WTC11 (cell line): ENCODE data around the gene LRP1. TPM values are rescaled to one million over a fixed set of nuclear protein-coding genes. Genes with fewer than 3 reads are reported as not detected.

Source experiments
- ATAC-seq: fragments of 200-7000 bp; cut with Tn5 transposase; 2 replicates; pipeline ENCODE4 v1.10.0; 2021; ENCODE audit warnings: mild to moderate bottlenecking, moderate library complexity
- CTCF ChIA-PET: fragments of 300-600 bp; sonication (Branson Sonifier 250); formaldehyde crosslinking; loops from one replicate; lab custom pipeline; 2021; ENCODE audit warnings: antibody characterized with exemption; lab: Charles Lee
- POLR2A ChIA-PET: fragments of 350-600 bp; sonication (Branson Sonifier 250); formaldehyde crosslinking; loops from one replicate; lab custom pipeline; 2021; ENCODE audit warnings: antibody characterized with exemption; lab: Charles Lee
- DNase-seq: peaks from one replicate; pipeline ENCODE4 v3.0.0; 2021; ENCODE audit warnings: low spot score
- H3K27ac Mint-ChIP-seq: 2 replicates; pipeline ENCODE4 v1.8.0; 2021; ENCODE audit warnings: mixed read lengths
- H3K27me3 Mint-ChIP-seq: 2 replicates; pipeline ENCODE4 v1.8.0; 2021; ENCODE audit warnings: low read depth, mild to moderate bottlenecking, moderate library complexity, mixed read lengths
- H3K36me3 Mint-ChIP-seq: 2 replicates; pipeline ENCODE4 v1.8.0; 2021; ENCODE audit warnings: mixed read lengths
- H3K4me1 Mint-ChIP-seq: 2 replicates; pipeline ENCODE4 v1.8.0; 2022; ENCODE audit warnings: mixed read lengths
- H3K4me3 Mint-ChIP-seq: 2 replicates; pipeline ENCODE4 v1.8.0; 2021; ENCODE audit warnings: mild to moderate bottlenecking, moderate library complexity, mixed read lengths
- H3K9me3 Mint-ChIP-seq: 2 replicates; pipeline ENCODE4 v1.8.0; 2021; ENCODE audit warnings: mixed read lengths
- CBFB ChIP-seq: sonication (generic); formaldehyde crosslinking; IDR thresholded peaks from 2 replicates; pipeline ENCODE4 v1.8.1; 2022; ENCODE audit warnings: mild to moderate bottlenecking, low read depth, missing genetic modification reagents
- CREB1 ChIP-seq: sonication (generic); formaldehyde crosslinking; IDR thresholded peaks from 2 replicates; pipeline ENCODE4 v1.8.0; 2023; ENCODE audit warnings: mild to moderate bottlenecking, missing genetic modification reagents
- ELF4 ChIP-seq: sonication (generic); formaldehyde crosslinking; IDR thresholded peaks from 2 replicates; pipeline ENCODE4 v1.8.1; 2022; ENCODE audit warnings: low read depth, mild to moderate bottlenecking, moderate library complexity, missing genetic modification reagents
- ETV6 ChIP-seq: sonication (generic); formaldehyde crosslinking; IDR thresholded peaks from 2 replicates; pipeline ENCODE4 v1.8.1; 2022; ENCODE audit warnings: mild to moderate bottlenecking, missing genetic modification reagents
- FOXJ3 ChIP-seq: sonication (generic); formaldehyde crosslinking; IDR thresholded peaks from 2 replicates; pipeline ENCODE4 v1.9.0; 2021; ENCODE audit warnings: missing genetic modification reagents, mild to moderate bottlenecking, borderline replicate concordance
- GTF2I ChIP-seq: fragments of 250-450 bp; sonication (Bioruptor Pico); conservative IDR thresholded peaks from 2 replicates; pipeline ENCODE4 v1.4.0; 2021; ENCODE audit warnings: mild to moderate bottlenecking
- MXD4 ChIP-seq: fragments of 250-450 bp; sonication (Bioruptor Pico); IDR thresholded peaks from 2 replicates; pipeline ENCODE4 v1.8.0; 2021; ENCODE audit warnings: mild to moderate bottlenecking, moderate library complexity, borderline replicate concordance
- NR1H2 ChIP-seq: sonication (generic); formaldehyde crosslinking; IDR thresholded peaks from 2 replicates; pipeline ENCODE4 v1.9.0; 2021; ENCODE audit warnings: mild to moderate bottlenecking, moderate library complexity, missing genetic modification reagents
- RORB ChIP-seq: fragments of 250-450 bp; sonication (Bioruptor Pico); IDR thresholded peaks from 2 replicates; pipeline ENCODE4 v1.9.0; 2021; ENCODE audit warnings: mild to moderate bottlenecking
- ZNF138 ChIP-seq: sonication (generic); formaldehyde crosslinking; conservative IDR thresholded peaks from 2 replicates; pipeline ENCODE4 v1.8.1; 2022; ENCODE audit warnings: mild to moderate bottlenecking, moderate library complexity, missing genetic modification reagents
- ZNF317 ChIP-seq: sonication (generic); formaldehyde crosslinking; IDR thresholded peaks from 2 replicates; pipeline ENCODE4 v1.8.1; 2023; ENCODE audit warnings: low read depth, mild to moderate bottlenecking, moderate library complexity, missing genetic modification reagents, borderline replicate concordance
- total RNA-seq: library from RNA; stranded (reverse); gene quantifications from 3 replicates; pipeline ENCODE4 v1.2.3, GENCODE V29; 2021
- TF ChIP-seq, protein P1 (sequence below): sonication (generic); formaldehyde crosslinking; IDR thresholded peaks from 2 replicates; pipeline ENCODE4 v1.8.1; 2023; ENCODE audit warnings: mild to moderate bottlenecking, missing genetic modification reagents
- TF ChIP-seq, protein P2 (sequence below): sonication (generic); formaldehyde crosslinking; IDR thresholded peaks from 2 replicates; pipeline ENCODE4 v1.8.0; 2022; ENCODE audit warnings: mild to moderate bottlenecking, missing genetic modification reagents
- TF ChIP-seq, protein P3 (sequence below): fragments of 250-450 bp; sonication (Bioruptor Pico); IDR thresholded peaks from 2 replicates; pipeline ENCODE4 v2.1.2; 2022; ENCODE audit warnings: mild to moderate bottlenecking, moderate library complexity
- TF ChIP-seq, protein P4 (sequence below): sonication (generic); formaldehyde crosslinking; IDR thresholded peaks from 2 replicates; pipeline ENCODE4 v1.8.1; 2023; ENCODE audit warnings: mild to moderate bottlenecking, missing genetic modification reagents
- TF ChIP-seq, protein P5 (sequence below): sonication (generic); formaldehyde crosslinking; IDR thresholded peaks from 2 replicates; pipeline ENCODE4 v1.8.1; 2022; ENCODE audit warnings: mild to moderate bottlenecking, moderate library complexity, missing genetic modification reagents
- TF ChIP-seq, protein P6 (sequence below): sonication (generic); formaldehyde crosslinking; IDR thresholded peaks from 2 replicates; pipeline ENCODE4 v1.8.1; 2023; ENCODE audit warnings: mild to moderate bottlenecking, missing genetic modification reagents, moderate library complexity

Gene LRP1
- total RNA-seq, 1 experiment from 2014 or later: 120 TPM

DNA sequence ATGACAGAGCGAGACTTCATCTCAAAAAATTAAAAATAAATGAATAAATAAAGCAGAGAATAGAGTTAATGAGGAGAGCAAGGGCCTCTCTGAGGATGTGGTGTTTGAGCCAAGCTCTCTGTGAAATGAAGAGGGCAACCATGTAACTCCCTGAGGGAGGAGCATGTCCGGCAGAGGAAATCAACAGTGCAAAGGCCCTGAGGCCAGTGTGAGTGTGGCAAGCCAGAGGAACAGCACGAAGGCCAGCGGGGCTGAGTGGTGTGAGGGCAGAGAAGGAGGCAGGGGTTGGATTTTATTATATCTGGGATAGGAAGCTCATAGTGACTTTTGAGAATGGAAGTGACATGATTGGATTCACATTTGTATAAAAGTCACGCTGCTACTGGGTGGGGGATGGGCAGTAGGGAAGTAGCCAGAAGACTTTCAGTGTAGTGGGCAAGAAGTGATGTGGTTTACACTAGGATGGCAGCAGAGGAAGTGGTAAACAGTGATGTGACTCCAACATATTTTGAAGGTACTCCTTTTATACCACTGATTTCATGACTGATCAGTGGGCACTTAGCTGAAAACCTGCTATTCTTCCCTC, 29.4 kb downstream of the LRP1 start:
- H3K27me3 Mint-ChIP-seq: no peaks in the 10 kb centered on the region
- POLR2A ChIA-PET: no interaction called here
- no peak for ATAC-seq
- H3K9me3 Mint-ChIP-seq: no peaks in the 10 kb centered on the region
- no peak overlapping the region for H3K27ac Mint-ChIP-seq
- TF ChIP-seq, protein P1, sequence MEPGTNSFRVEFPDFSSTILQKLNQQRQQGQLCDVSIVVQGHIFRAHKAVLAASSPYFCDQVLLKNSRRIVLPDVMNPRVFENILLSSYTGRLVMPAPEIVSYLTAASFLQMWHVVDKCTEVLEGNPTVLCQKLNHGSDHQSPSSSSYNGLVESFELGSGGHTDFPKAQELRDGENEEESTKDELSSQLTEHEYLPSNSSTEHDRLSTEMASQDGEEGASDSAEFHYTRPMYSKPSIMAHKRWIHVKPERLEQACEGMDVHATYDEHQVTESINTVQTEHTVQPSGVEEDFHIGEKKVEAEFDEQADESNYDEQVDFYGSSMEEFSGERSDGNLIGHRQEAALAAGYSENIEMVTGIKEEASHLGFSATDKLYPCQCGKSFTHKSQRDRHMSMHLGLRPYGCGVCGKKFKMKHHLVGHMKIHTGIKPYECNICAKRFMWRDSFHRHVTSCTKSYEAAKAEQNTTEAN: no peak
- TF ChIP-seq GTF2I (CRISPR knock-in tag): 0 out of 2 replicates have a peak, but pooled peaks have one; percentile 39
- TF ChIP-seq CBFB (CRISPR knock-in tag): no peak
- TF ChIP-seq, protein P2, sequence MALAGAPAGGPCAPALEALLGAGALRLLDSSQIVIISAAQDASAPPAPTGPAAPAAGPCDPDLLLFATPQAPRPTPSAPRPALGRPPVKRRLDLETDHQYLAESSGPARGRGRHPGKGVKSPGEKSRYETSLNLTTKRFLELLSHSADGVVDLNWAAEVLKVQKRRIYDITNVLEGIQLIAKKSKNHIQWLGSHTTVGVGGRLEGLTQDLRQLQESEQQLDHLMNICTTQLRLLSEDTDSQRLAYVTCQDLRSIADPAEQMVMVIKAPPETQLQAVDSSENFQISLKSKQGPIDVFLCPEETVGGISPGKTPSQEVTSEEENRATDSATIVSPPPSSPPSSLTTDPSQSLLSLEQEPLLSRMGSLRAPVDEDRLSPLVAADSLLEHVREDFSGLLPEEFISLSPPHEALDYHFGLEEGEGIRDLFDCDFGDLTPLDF (CRISPR knock-in tag): no peak
- TF ChIP-seq ZNF317: no peak
- no peak for DNase-seq
- H3K4me3 Mint-ChIP-seq: no peak overlapping the region
- CTCF ChIA-PET: interaction anchor here (1.3 kb wide), 1 partner anchor 18 kb away, joined by 5 read pairs; no protein-coding TSS in a partner anchor
- no peaks in the 10 kb centered on the region for H3K4me1 Mint-ChIP-seq
- H3K36me3 Mint-ChIP-seq: peaks cover 76% of the 10 kb centered on the region

DNA sequence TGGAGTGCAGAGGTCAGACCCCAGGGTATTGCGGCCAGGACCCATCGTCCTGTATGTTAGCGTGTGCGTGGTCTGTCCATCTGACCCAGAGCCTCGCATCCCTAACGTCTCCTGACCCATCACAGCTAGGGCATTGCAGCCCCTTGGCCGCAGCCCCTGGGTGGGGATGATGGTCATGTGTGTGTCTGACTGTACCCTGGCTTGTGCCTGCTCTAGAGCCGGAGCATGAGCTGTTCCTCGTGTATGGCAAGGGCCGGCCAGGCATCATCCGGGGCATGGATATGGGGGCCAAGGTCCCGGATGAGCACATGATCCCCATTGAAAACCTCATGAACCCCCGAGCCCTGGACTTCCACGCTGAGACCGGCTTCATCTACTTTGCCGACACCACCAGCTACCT, 29.9 kb downstream of the LRP1 start:
- Mint-ChIP-seq H3K36me3 (peaks cover 74% of the 10 kb centered on the region), H3K4me1 (no peaks in the 10 kb centered on the region), H3K27ac (no peak overlapping the region), H3K4me3 (no peak overlapping the region), H3K9me3 (no peaks in the 10 kb centered on the region), H3K27me3 (no peaks in the 10 kb centered on the region)
- ChIA-PET CTCF (no interaction called here), POLR2A (no interaction called here)
- TF ChIP-seq ELF4 (CRISPR knock-in tag) (no peak), NR1H2 (CRISPR knock-in tag) (no peak), ZNF138 (no peak), ETV6 (no peak), MXD4 (no peak), GTF2I (CRISPR knock-in tag) (no peak), FOXJ3 (no peak), RORB (no peak), CREB1 (no peak)
- TF ChIP-seq, protein P3, sequence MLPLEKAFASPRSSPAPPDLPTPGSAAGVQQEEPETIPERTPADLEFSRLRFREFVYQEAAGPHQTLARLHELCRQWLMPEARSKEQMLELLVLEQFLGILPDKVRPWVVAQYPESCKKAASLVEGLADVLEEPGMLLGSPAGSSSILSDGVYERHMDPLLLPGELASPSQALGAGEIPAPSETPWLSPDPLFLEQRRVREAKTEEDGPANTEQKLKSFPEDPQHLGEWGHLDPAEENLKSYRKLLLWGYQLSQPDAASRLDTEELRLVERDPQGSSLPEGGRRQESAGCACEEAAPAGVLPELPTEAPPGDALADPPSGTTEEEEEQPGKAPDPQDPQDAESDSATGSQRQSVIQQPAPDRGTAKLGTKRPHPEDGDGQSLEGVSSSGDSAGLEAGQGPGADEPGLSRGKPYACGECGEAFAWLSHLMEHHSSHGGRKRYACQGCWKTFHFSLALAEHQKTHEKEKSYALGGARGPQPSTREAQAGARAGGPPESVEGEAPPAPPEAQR (CRISPR knock-in tag): no peak
- TF ChIP-seq, protein P4, sequence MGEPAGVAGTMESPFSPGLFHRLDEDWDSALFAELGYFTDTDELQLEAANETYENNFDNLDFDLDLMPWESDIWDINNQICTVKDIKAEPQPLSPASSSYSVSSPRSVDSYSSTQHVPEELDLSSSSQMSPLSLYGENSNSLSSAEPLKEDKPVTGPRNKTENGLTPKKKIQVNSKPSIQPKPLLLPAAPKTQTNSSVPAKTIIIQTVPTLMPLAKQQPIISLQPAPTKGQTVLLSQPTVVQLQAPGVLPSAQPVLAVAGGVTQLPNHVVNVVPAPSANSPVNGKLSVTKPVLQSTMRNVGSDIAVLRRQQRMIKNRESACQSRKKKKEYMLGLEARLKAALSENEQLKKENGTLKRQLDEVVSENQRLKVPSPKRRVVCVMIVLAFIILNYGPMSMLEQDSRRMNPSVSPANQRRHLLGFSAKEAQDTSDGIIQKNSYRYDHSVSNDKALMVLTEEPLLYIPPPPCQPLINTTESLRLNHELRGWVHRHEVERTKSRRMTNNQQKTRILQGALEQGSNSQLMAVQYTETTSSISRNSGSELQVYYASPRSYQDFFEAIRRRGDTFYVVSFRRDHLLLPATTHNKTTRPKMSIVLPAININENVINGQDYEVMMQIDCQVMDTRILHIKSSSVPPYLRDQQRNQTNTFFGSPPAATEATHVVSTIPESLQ (CRISPR knock-in tag): no peak
- TF ChIP-seq, protein P5, sequence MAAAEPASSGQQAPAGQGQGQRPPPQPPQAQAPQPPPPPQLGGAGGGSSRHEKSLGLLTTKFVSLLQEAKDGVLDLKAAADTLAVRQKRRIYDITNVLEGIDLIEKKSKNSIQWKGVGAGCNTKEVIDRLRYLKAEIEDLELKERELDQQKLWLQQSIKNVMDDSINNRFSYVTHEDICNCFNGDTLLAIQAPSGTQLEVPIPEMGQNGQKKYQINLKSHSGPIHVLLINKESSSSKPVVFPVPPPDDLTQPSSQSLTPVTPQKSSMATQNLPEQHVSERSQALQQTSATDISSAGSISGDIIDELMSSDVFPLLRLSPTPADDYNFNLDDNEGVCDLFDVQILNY (CRISPR knock-in tag): no peak
- TF ChIP-seq, protein P6, sequence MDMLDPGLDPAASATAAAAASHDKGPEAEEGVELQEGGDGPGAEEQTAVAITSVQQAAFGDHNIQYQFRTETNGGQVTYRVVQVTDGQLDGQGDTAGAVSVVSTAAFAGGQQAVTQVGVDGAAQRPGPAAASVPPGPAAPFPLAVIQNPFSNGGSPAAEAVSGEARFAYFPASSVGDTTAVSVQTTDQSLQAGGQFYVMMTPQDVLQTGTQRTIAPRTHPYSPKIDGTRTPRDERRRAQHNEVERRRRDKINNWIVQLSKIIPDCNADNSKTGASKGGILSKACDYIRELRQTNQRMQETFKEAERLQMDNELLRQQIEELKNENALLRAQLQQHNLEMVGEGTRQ (CRISPR knock-in tag): no peak
- DNase-seq (no peak), ATAC-seq (no peak)
